ENCODE data around the gene GABPB2. TPM values are rescaled to one million over a fixed set of nuclear protein-coding genes. Genes with fewer than 3 reads are reported as not detected.
"Not testable (repeated sequence)": the region's sequence is repeated elsewhere in the genome, so short reads cannot be mapped to it uniquely, and the experiment has no call there.

The GABPB2 gene
- total RNA-seq, 1 experiment from 2014 or later: 4.6 TPM

DNA sequence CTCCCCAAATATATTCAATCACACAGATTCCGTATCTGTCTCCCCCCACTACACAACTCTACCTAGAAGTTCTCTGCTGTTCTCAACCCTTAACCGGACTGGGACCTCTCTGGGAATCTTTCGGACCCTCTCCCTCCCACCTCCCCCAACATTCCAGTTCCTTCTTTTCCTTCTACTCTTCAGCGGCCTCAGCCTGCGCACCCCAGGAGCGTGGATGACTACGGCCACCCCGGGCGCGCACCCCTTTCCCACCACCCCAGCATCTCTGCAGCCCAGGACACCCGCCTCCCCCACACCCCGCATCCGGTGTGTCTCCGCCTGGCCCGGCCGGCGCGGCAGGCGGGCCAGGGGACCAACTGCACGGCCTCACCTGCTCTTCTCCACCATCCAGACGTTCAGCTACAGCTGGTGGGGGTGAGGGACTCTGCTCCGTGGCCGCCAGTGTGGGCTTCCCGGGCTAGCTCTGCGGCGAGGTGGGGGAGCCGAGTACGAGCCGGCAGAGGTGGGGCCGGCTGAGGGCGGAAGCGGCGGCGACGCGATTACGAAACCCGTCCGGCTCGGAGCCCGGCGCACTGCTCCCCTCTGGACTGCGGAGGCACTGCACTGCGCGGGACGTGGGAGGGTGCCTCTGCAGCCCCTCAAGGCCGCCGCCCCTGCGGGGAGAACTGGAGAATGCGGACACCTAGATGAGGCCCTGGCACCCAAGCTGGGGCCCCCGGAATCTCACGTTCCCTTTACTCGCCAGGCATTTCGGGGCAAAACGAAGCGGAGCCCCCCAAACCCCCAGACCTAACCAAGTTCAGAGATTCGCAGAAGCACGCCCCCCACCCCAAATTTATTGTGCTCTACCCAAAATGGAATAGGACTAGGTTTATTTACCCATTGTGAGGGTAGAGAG lies 11.2 kb upstream of the GABPB2 start, which contains the start of gene CDC42SE1:
CDC42SE1 (minus strand) TSS at position 514 of the 898 bp plus-strand sequence. CDS start 3,892 bp downstream, outside the sequence.
- peak; percentile 84 for DNase-seq (ENCODE audit: low spot score)
- in situ Hi-C loops (cut with HindIII; ENCODE audit: low sequenced_read_pairs): no loop called here

DNA sequence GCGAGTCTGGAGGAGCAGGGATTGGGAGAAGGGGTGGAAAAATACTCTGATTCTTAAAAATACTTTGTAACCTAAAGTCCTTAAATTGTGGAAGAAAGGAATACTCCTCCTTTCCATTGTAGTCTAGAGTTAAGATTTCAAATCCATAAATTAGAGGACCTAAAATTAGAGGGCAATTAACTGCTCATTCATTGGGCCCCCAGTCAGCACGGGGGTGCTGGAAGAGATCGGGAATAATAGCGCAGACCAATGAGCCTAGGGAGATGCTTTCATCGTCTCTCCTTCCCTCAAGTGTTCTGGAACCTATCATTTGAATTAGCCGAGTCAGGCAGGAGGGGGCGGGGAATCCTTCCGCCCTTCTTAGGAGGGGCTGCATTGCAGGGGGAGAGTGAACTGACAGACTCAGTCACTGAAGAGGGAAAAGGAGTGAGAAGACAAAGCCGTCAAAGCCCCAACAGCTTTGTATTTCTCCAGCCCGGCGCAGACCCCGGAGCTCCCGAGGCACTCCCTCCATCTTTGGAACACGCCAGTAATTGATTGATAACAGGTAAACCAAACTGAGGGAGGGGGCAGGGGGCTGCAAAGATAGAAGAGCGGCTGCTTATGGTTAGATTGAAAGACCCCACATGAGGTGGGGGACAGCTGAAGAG lies 10.4 kb upstream of the GABPB2 start, which contains the start of gene MLLT11:
MLLT11 (plus strand) TSS at position 391 of the 650 bp plus-strand sequence. CDS start 6,828 bp downstream, outside the sequence.
- in situ Hi-C loops (cut with HindIII; ENCODE audit: low sequenced_read_pairs): no loop called here
- peak; percentile 92 for DNase-seq (ENCODE audit: low spot score)

DNA sequence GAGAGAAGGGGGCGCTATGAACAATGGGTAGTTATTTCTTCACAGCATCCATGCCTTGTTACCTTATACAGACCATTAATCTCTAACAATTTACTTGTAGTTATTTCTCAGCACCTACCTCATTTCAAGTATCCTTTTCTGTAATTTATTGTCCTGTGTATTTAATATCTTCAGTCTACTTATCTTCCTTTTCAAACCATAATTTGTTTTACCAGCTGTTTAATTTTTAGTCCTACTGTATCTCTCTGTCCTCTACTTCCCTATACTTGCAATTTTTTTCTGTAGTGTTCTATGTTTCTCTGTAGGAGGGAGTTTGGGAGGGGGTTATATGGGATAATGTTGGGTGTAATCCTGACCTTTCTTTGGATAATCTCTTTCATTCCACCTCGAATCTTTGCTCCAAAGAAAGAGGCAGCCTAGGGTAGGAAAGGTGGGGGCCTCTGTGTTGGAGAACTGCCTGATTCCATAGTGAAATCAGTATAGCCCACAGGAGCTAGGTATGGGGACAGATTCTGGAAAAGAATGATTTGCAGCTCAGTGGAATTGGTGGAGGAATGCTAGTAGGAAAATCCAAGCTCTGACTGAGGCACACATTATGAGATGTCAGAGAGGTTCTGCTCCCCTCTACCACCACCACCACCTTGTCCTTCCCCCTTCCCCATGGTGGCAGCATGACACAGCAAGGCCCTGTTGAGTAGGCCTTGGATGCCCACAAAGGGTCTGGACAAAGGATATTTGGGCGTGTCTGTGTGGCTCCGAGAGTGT lies 9.7 kb upstream of the GABPB2 start:
- DNase-seq (ENCODE audit: low spot score): peak; percentile 71
- in situ Hi-C loops (cut with HindIII; ENCODE audit: low sequenced_read_pairs): no loop called here

- in situ Hi-C loops (cut with HindIII; ENCODE audit: low sequenced_read_pairs): no loop called here
- DNase-seq (ENCODE audit: low spot score): peak; percentile 41
Measured at GRCh38 chr1:151061704-151062103, 8.9 kb upstream of the GABPB2 start.

- peak; percentile 38 for DNase-seq (ENCODE audit: low spot score)
- in situ Hi-C loops (cut with HindIII; ENCODE audit: low sequenced_read_pairs): no loop called here
Measured at GRCh38 chr1:151062741-151063371, 7.7 kb upstream of the GABPB2 start.

DNA sequence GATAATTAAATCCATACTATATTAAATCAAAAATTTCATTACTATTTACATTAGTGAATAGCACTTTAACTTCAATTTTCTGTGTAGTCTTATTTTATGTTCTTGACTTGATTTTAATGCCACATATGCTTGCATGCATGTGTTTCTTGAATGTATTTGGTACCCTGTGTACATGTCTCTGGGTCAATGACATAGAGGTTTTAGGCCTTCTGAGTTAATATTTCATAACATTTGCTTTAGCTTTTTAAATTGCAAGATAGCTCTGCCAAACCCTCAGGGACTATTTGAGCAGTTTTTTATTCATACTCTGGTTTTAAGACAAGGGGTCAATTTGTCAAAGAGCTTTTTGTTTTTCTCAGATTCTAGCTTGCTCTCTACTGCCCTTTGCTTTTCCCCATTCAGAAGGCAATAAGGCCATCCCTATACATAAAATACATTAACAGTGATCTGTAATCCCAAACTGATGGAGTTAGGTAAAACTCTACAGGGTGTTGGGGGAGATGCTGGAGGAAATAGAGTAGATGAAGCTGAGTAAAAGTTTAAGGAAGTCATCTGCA lies 5.4 kb upstream of the GABPB2 start:
- in situ Hi-C loops (cut with HindIII; ENCODE audit: low sequenced_read_pairs): no loop called here
- DNase-seq (ENCODE audit: low spot score): no peak

- DNase-seq (ENCODE audit: low spot score): no peak
- in situ Hi-C loops (cut with HindIII; ENCODE audit: low sequenced_read_pairs): no loop called here
Measured at GRCh38 chr1:151067185-151067584, 3.4 kb upstream of the GABPB2 start.

GRCh38 chr1:151069103-151069486 lies 1.5 kb upstream of the GABPB2 start:
- in situ Hi-C loops (cut with HindIII; ENCODE audit: low sequenced_read_pairs): no loop called here
- DNase-seq (ENCODE audit: low spot score): no peak

GRCh38 chr1:151072224-151072623 lies 1.7 kb downstream of the GABPB2 start:
- in situ Hi-C loops (cut with HindIII; ENCODE audit: low sequenced_read_pairs): no loop called here
- DNase-seq (ENCODE audit: low spot score): no peak

GRCh38 chr1:151085953-151086559 lies 15.5 kb downstream of the GABPB2 start:
- DNase-seq (ENCODE audit: low spot score): no peak
- in situ Hi-C loops (cut with HindIII; ENCODE audit: low sequenced_read_pairs): no loop called here

- in situ Hi-C loops (cut with HindIII; ENCODE audit: low sequenced_read_pairs): loop anchor here (10.0 kb wide), 1 partner anchor 167 kb away; no protein-coding TSS in a partner anchor
- DNase-seq (ENCODE audit: low spot score): not testable (repeated sequence)
Measured at GRCh38 chr1:151097426-151097825, 26.9 kb downstream of the GABPB2 start.

- DNase-seq (ENCODE audit: low spot score): no peak
- in situ Hi-C loops (cut with HindIII; ENCODE audit: low sequenced_read_pairs): loop anchor here (10.0 kb wide), 1 partner anchor 167 kb away; no protein-coding TSS in a partner anchor
Measured at GRCh38 chr1:151098126-151098525, 27.6 kb downstream of the GABPB2 start.

- in situ Hi-C loops (cut with HindIII; ENCODE audit: low sequenced_read_pairs): no loop called here
- DNase-seq (ENCODE audit: low spot score): no peak
Measured at GRCh38 chr1:151104630-151105029, 34.1 kb downstream of the GABPB2 start.

DNA sequence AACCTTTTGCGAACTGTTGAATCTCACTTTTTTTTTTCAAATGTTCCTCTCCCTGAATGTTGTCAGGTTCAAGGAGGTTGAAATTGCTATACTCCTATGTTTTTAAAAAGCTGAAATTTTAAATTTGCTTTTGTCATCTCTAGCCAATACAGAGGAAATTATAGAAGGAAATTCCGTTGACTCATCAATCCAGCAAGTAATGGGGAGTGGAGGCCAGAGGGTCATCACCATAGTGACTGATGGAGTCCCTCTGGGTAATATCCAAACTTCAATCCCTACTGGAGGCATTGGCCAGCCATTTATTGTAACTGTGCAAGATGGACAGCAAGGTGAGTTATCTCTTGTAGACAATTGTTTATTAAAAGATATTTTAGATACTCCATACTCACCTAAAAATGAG lies 36.3 kb downstream of the GABPB2 start:
- DNase-seq (ENCODE audit: low spot score): no peak
- in situ Hi-C loops (cut with HindIII; ENCODE audit: low sequenced_read_pairs): no loop called here

GRCh38 chr1:151108331-151108730 lies 37.8 kb downstream of the GABPB2 start:
- no peak for DNase-seq (ENCODE audit: low spot score)
- in situ Hi-C loops (cut with HindIII; ENCODE audit: low sequenced_read_pairs): no loop called here

- no peak for DNase-seq (ENCODE audit: low spot score)
- in situ Hi-C loops (cut with HindIII; ENCODE audit: low sequenced_read_pairs): no loop called here
Measured at GRCh38 chr1:151113877-151114276, 43.3 kb downstream of the GABPB2 start.

- in situ Hi-C loops (cut with HindIII; ENCODE audit: low sequenced_read_pairs): no loop called here
- DNase-seq (ENCODE audit: low spot score): no peak
Measured at GRCh38 chr1:151124763-151125403, 54.3 kb downstream of the GABPB2 start.

GRCh38 chr1:151128800-151129199 lies 58.2 kb downstream of the GABPB2 start:
- in situ Hi-C loops (cut with HindIII; ENCODE audit: low sequenced_read_pairs): no loop called here
- DNase-seq (ENCODE audit: low spot score): no peak

Measured in G401 (cell line).